ENCODE measurements around the gene PDE7B. TPM values are rescaled to one million over a fixed set of nuclear protein-coding genes. Genes with fewer than 3 reads are reported as not detected.

PDE7B gene
- total and polyA plus RNA-seq, 2 of the 13 experiments (the other 11 are each of a cell fraction or from before 2014, with no cell fraction given) = not detected

GRCh38 chr6:135819665-135820064, 31.8 kb upstream of the PDE7B start:
- no peaks in the 10 kb centered on the region for H3K79me2 ChIP-seq (ENCODE audit: insufficient read depth, low read length)
- H2AFZ ChIP-seq (ENCODE audit: low read length) = no peak overlapping the region
- DNase-seq (ENCODE audit: low spot score) = no peak
- no peaks in the 10 kb centered on the region for H3K36me3 ChIP-seq (replicated peaks in 1 of 2; ENCODE audit: control insufficient read depth in 1 of 2, insufficient read depth in 2 of 2, low read length in 2 of 2)
- H4K20me1 ChIP-seq (ENCODE audit: insufficient read depth, low read length) = no peaks in the 10 kb centered on the region
- no peak overlapping the region for H3K4me3 ChIP-seq (replicated peaks in 1 of 3; ENCODE audit: insufficient read depth in 1 of 3, low read depth in 2 of 3, low read length in 3 of 3)
- in situ Hi-C loops (cut with HindIII; ENCODE audit: extremely low pct_ligation_motif_present, low pct_unique_long_range_greater_than_20kb) = no loop called here
- no peak for TF ChIP-seq ZSCAN22 (CRISPR knock-in tag; IDR thresholded peaks at IDR 0.05)
- no peak for TF ChIP-seq ZNF143 (CRISPR knock-in tag; IDR thresholded peaks at IDR 0.05)
- no peak for TF ChIP-seq CERS6 (CRISPR knock-in tag; IDR thresholded peaks at IDR 0.05)
- TF ChIP-seq ZUFSP (CRISPR knock-in tag; IDR thresholded peaks at IDR 0.05; ENCODE audit: borderline replicate concordance) = no peak
- no peak for TF ChIP-seq ZNF597 (CRISPR knock-in tag; IDR thresholded peaks at IDR 0.05)
- no peak for TF ChIP-seq ZSCAN29 (CRISPR knock-in tag; conservative IDR thresholded peaks at IDR 0.05)
- TF ChIP-seq POLR2G (IDR thresholded peaks at IDR 0.05; ENCODE audit: low read depth, low read length) = no peak
- no peak for TF ChIP-seq ZNF609 (CRISPR knock-in tag; IDR thresholded peaks at IDR 0.05; ENCODE audit: borderline replicate concordance)
- no peak for TF ChIP-seq ZNF317 (CRISPR knock-in tag; IDR thresholded peaks at IDR 0.05)
- intact Hi-C loops (cut with micrococcal nuclease; ENCODE audit: unreplicated experiment) = no loop called here
- ChIA-PET CTCF (ENCODE audit: low intra/inter-chr PET ratio, low total read pairs) (no interaction called here), POLR2A (no interaction called here)
- no peak overlapping the region for H3K9ac ChIP-seq (ENCODE audit: insufficient read depth, low read depth, low read length)
- H3K27me3 ChIP-seq (ENCODE audit: control insufficient read depth in 1 of 2, insufficient read depth in 2 of 2, low read length in 2 of 2) = no peaks in the 10 kb centered on the region; a peak in 1 of 5 replicates
- WGBS (ENCODE audit: low lambda C conversion rate) = 71% methylated on average over 2 of the region's 2 CpGs
- no TSS peak for BruUV-seq (replicated peaks)
- FAIRE-seq = no peak
- no peak for ATAC-seq
- H3K4me2 ChIP-seq (ENCODE audit: low read depth, low read length) = no peak overlapping the region
- H3K4me1 ChIP-seq (ENCODE audit: insufficient read depth, low read length) = no peaks in the 10 kb centered on the region
- no peak overlapping the region for H3K27ac ChIP-seq (ENCODE audit: extremely low read length, insufficient read depth, low read length)
- H3K9me3 ChIP-seq (ENCODE audit: low read length) = no peaks in the 10 kb centered on the region
